ENCODE results near the gene CAMSAP3.

DNA sequence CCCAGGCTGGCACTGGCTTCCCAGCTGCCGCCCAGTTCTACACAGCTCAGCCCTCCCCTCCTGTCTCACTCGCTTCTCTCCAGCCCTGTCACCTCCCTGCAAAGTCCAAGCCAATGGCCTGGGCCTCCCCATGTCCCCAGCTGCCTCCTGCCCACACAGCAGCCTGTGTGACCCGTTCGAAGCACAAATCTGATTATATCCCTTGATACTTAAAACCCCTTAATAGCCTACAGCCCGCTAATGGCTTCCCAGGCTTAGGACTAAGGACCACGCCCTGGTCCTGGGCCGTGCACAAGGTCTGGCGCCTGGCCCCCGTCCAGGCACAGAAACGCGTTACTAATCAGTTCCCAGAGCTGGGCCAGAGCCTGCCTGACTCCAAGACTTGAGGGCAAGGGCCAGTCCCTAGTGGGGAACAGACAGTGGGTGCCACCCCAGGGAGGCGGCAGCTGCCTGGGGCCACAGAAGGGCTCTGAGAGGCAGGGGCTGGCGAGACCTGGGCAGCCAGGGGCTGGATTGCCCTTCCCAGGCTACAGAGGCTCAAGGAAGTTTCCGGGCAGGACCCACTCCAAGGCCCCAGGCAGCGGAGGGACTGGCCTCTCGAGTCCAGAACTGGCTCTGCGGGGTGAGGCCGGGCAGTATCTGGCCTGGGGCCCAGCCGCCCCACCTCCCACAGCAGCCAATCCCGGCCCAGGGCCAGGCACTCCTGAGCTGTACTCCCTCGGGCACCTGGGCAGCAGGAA is 23.3 kb downstream of the CAMSAP3 start:
- TF ChIP-seq, protein P1, sequence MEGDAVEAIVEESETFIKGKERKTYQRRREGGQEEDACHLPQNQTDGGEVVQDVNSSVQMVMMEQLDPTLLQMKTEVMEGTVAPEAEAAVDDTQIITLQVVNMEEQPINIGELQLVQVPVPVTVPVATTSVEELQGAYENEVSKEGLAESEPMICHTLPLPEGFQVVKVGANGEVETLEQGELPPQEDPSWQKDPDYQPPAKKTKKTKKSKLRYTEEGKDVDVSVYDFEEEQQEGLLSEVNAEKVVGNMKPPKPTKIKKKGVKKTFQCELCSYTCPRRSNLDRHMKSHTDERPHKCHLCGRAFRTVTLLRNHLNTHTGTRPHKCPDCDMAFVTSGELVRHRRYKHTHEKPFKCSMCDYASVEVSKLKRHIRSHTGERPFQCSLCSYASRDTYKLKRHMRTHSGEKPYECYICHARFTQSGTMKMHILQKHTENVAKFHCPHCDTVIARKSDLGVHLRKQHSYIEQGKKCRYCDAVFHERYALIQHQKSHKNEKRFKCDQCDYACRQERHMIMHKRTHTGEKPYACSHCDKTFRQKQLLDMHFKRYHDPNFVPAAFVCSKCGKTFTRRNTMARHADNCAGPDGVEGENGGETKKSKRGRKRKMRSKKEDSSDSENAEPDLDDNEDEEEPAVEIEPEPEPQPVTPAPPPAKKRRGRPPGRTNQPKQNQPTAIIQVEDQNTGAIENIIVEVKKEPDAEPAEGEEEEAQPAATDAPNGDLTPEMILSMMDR (IDR thresholded peaks at IDR 0.05 in 4 of 5, conservative IDR thresholded peaks at IDR 0.05 in 1 of 5) = no peak
- no peak for TF ChIP-seq POLR2A (IDR thresholded peaks at IDR 0.05)

Data from gastrocnemius medialis (tissue), 4 donors.